ENCODE measurements around the gene SCEL. TPM values are rescaled to one million over a fixed set of nuclear protein-coding genes. Genes with fewer than 3 reads are reported as not detected.

Gene SCEL
- total RNA-seq, 1 donor from 2014 or later = 91.3 TPM

DNA sequence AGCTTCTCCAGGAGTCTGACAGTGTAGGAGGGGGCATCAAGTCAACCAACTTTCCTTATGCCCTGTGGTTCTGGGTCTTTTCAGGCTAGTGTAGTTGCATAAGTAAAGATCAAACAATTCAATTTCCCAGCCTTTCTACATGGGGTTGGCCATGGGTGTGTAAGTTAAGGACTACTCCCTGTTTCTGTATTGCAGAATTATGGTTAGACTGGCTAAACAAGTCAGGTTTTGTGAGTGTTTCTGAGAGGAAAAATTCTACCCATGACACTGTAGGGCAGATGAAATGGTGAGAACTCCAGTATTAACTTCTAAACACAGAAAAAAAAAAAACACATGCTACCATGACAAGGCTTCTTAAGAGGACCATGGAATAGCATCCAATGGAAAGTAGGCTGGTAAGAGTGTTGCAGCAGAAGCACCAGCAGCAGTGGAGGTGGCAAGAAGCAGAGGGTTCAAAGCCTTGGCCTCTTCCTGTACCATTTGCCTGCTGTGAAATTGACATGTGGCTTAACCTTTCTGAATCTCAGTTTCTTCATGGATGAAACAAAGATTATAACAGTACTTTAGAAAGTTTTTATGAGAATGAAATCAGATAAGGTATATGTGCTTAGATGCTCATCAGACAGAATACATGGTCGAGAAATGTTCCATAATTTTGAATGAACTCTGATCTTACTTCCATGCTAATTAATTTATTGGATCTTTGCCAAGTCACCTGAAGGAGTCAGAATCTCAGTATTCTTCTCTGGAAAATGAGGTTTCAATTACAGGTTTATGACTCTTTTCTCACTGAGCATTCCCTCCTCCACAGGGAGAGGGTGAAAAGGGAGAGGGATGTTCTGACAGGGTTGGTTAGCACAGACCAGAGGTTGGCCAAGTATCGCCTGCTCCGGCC is 11.4 kb upstream of the SCEL start:
- H3K36me3 ChIP-seq = no peaks in the 10 kb centered on the region
- no peak overlapping the region for H3K4me3 ChIP-seq
- no peaks in the 10 kb centered on the region for H3K9me3 ChIP-seq
- DNase-seq (ENCODE audit: extremely low spot score in 2 of 2) = no peak
- no peaks in the 10 kb centered on the region for H3K27me3 ChIP-seq
- no peaks in the 10 kb centered on the region for H3K4me1 ChIP-seq
- intact Hi-C loops (cut with DNase I) = no loop called here
- H3K27ac ChIP-seq = no peak overlapping the region
- TF ChIP-seq POLR2A (IDR thresholded peaks at IDR 0.05) (no peak), POLR2AphosphoS5 (IDR thresholded peaks at IDR 0.05; ENCODE audit: insufficient read depth in 1 of 2, low read depth in 1 of 2) (peak in 1 of 2 donors; percentile 70)
- TF ChIP-seq, protein P1, sequence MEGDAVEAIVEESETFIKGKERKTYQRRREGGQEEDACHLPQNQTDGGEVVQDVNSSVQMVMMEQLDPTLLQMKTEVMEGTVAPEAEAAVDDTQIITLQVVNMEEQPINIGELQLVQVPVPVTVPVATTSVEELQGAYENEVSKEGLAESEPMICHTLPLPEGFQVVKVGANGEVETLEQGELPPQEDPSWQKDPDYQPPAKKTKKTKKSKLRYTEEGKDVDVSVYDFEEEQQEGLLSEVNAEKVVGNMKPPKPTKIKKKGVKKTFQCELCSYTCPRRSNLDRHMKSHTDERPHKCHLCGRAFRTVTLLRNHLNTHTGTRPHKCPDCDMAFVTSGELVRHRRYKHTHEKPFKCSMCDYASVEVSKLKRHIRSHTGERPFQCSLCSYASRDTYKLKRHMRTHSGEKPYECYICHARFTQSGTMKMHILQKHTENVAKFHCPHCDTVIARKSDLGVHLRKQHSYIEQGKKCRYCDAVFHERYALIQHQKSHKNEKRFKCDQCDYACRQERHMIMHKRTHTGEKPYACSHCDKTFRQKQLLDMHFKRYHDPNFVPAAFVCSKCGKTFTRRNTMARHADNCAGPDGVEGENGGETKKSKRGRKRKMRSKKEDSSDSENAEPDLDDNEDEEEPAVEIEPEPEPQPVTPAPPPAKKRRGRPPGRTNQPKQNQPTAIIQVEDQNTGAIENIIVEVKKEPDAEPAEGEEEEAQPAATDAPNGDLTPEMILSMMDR (IDR thresholded peaks at IDR 0.05) = no peak

GRCh38 chr13:77528414-77528813 is 7.1 kb upstream of the SCEL start:
- TF ChIP-seq, protein P1 (IDR thresholded peaks at IDR 0.05) = no peak
- TF ChIP-seq POLR2A (IDR thresholded peaks at IDR 0.05) = no peak
- H3K27ac ChIP-seq = no peak overlapping the region
- no peak overlapping the region for H3K4me3 ChIP-seq
- no peaks in the 10 kb centered on the region for H3K9me3 ChIP-seq
- DNase-seq (ENCODE audit: extremely low spot score in 2 of 2) = no peak
- intact Hi-C loops (cut with DNase I) = no loop called here
- no peaks in the 10 kb centered on the region for H3K36me3 ChIP-seq
- H3K4me1 ChIP-seq = no peaks in the 10 kb centered on the region
- no peaks in the 10 kb centered on the region for H3K27me3 ChIP-seq

DNA sequence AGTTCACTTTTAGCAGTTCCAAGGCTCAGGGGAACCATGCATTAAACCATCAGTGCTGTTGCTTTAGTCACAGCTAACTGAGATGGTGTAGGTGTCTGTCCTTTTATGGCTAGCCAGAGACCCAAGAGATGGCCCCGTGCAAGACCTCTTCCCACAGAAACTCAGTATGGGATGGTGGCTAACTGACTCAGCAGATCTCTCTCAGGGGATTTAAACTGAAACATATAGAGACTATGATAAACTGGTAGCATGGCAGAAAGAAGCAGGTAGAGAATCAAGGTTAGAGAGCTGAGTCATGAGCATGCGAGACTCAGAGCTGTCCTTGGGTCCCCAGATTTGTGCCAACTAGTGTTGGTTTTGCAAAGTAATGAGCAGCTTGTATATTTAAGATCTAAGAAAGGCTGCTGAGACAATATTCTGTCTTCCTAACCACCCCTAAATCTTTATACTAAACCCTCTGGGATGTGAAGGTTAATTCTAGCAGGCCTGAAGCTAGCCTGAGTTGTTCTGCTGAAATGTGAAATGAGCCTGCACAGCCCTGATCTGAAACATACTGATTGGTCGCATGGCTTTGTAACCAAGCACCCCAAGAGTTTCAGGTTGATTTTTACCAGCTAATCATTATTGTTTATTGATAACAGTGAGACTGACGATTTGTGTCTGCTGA is 6.5 kb upstream of the SCEL start:
- Histone ChIP-seq H3K27ac (no peak overlapping the region), H3K9me3 (no peaks in the 10 kb centered on the region), H3K4me1 (no peaks in the 10 kb centered on the region), H3K27me3 (no peaks in the 10 kb centered on the region), H3K4me3 (no peak overlapping the region), H3K36me3 (no peaks in the 10 kb centered on the region)
- DNase-seq (ENCODE audit: extremely low spot score in 2 of 2) = no peak
- intact Hi-C loops (cut with DNase I) = no loop called here
- TF ChIP-seq POLR2A (IDR thresholded peaks at IDR 0.05) (no peak), POLR2AphosphoS5 (IDR thresholded peaks at IDR 0.05; ENCODE audit: insufficient read depth in 1 of 2, low read depth in 1 of 2) (no peak)
- TF ChIP-seq, protein P1 (IDR thresholded peaks at IDR 0.05) = no peak

GRCh38 chr13:77529501-77529840 is 6.0 kb upstream of the SCEL start:
- Histone ChIP-seq H3K27me3 (no peaks in the 10 kb centered on the region), H3K4me1 (no peaks in the 10 kb centered on the region), H3K9me3 (no peaks in the 10 kb centered on the region), H3K36me3 (no peaks in the 10 kb centered on the region), H3K4me3 (no peak overlapping the region), H3K27ac (no peak overlapping the region)
- intact Hi-C loops (cut with DNase I) = no loop called here
- DNase-seq (ENCODE audit: extremely low spot score in 2 of 2) = no peak
- TF ChIP-seq POLR2AphosphoS5 (IDR thresholded peaks at IDR 0.05; ENCODE audit: insufficient read depth in 1 of 2, low read depth in 1 of 2) (no peak), POLR2A (IDR thresholded peaks at IDR 0.05) (no peak)
- TF ChIP-seq, protein P1 (IDR thresholded peaks at IDR 0.05) = no peak

DNA sequence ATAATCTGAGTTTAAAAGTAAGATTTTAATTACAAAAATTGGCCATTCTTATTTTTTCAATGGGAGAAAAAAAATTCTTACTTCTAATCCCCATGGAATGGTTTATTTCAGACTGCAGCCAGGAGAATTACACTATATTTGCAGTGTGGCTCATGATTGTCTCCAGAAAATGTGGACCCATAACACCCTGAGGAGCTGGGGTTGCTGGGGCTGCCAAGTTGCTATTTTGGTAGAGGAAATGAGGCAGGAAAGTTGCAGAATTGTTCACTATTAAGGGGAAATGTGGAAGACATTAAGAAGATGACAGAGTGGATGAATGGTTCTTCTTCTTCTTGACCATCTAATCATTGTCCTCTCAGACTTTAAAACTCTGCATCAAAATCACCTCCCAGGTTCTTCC is 4.6 kb upstream of the SCEL start:
- Histone ChIP-seq H3K27ac (no peak overlapping the region), H3K4me1 (no peaks in the 10 kb centered on the region), H3K4me3 (no peak overlapping the region), H3K9me3 (no peaks in the 10 kb centered on the region), H3K36me3 (no peaks in the 10 kb centered on the region), H3K27me3 (no peaks in the 10 kb centered on the region)
- TF ChIP-seq, protein P1 (IDR thresholded peaks at IDR 0.05) = no peak
- TF ChIP-seq POLR2A (IDR thresholded peaks at IDR 0.05) (no peak), POLR2AphosphoS5 (IDR thresholded peaks at IDR 0.05; ENCODE audit: insufficient read depth in 1 of 2, low read depth in 1 of 2) (no peak)
- DNase-seq (ENCODE audit: extremely low spot score in 2 of 2) = no peak
- intact Hi-C loops (cut with DNase I) = no loop called here
